Endothelial cell of umbilical vein (primary cell): ENCODE results near the gene ZNF580. TPM values are rescaled to one million over a fixed set of nuclear protein-coding genes. Genes with fewer than 3 reads are reported as not detected.

Experiments used
- BruUV-seq: library from RNA; stranded (reverse); fragments of 400-500 nt; replicated peaks from 2 replicates; lab custom pipeline; 2021; lab: Mats Ljungman, UMichigan
- CTCF ChIA-PET: fragments of 300-600, 350-600 bp; sonication (Branson Sonifier 250); formaldehyde crosslinking; loops from one replicate; lab custom pipeline; 2021; ENCODE audit warnings: antibody characterized with exemption, inconsistent platforms; lab: Charles Lee
- POLR2A ChIA-PET: fragments of 300-600, 350-600 bp; sonication (Branson Sonifier 250); formaldehyde crosslinking; loops from one replicate; lab custom pipeline; 2021; ENCODE audit warnings: antibody characterized with exemption, inconsistent platforms; lab: Charles Lee
- DNase-seq: peaks from one replicate; pipeline ENCODE4 v3.0.0-alpha.2; 2011; ENCODE audit warnings: low read depth, low spot score
- FAIRE-seq: peaks from 2 replicates; lab custom pipeline; 2011; peaks lifted over from hg19 to GRCh38; lab: Jason Lieb, UNC
- H2AFZ ChIP-seq: 2 replicates; pipeline ENCODE4 v1.6.0; 2012; ENCODE audit warnings: low read depth, low read length, control low read depth, inconsistent platforms
- H3K27ac ChIP-seq: 2 replicates; pipeline ENCODE4 v1.5.1; 2011; ENCODE audit warnings: low read depth, mild to moderate bottlenecking, control low read depth, low read length, moderate library complexity; ENCODE audit not compliant: insufficient read depth
- H3K27me3 ChIP-seq, 2 experiments: 2 replicates each; pipeline versions ENCODE4 v1.6.0 to v1.6.1; 2011; ENCODE audit warnings: low read length in 2 of 2, mixed read lengths in 1 of 2; ENCODE audit not compliant: control insufficient read depth in 2 of 2, insufficient read depth in 2 of 2
- H3K36me3 ChIP-seq, 2 experiments: 2 replicates in 1 of 2; 3 replicates in 1 of 2; pipeline ENCODE4 v1.5.1; 2011; ENCODE audit warnings: low read length in 2 of 2, mild to moderate bottlenecking in 1 of 2, moderate library complexity in 1 of 2; ENCODE audit not compliant: control insufficient read depth in 2 of 2, insufficient read depth in 2 of 2; ENCODE audit errors: extremely low read depth in 1 of 2
- H3K4me1 ChIP-seq: 3 replicates; pipeline ENCODE4 v1.5.1; 2011; ENCODE audit warnings: mild to moderate bottlenecking, low read length; ENCODE audit not compliant: control insufficient read depth, insufficient read depth; ENCODE audit errors: extremely low read depth
- H3K4me2 ChIP-seq: 2 replicates; pipeline ENCODE4 v1.6.1; 2011; ENCODE audit warnings: low read length, control low read depth, mixed read lengths; ENCODE audit not compliant: insufficient read depth
- H3K4me3 ChIP-seq, 3 experiments: fragments of 200-600 bp in 1 of 3; sonication (generic), shearing (Covaris generic) in 1 of 3; replicated peaks in 1 of 3; 2 replicates each; pipeline ENCODE4 v1.5.1; 2011 to 2016; ENCODE audit warnings: control low read depth in 3 of 3, low read length in 3 of 3, mild to moderate bottlenecking in 2 of 3, inconsistent platforms in 1 of 3, low read depth in 1 of 3, moderate library complexity in 1 of 3; ENCODE audit not compliant: insufficient read depth in 1 of 3
- H3K79me2 ChIP-seq: 2 replicates; pipeline ENCODE4 v1.6.0; 2012; ENCODE audit warnings: low read length, inconsistent platforms; ENCODE audit not compliant: control insufficient read depth, insufficient read depth
- H3K9ac ChIP-seq: replicated peaks from 2 replicates; pipeline ENCODE3; 2011; ENCODE audit warnings: low read length, control low read depth; ENCODE audit not compliant: insufficient read depth; ENCODE audit errors: extremely low read depth
- H3K9me1 ChIP-seq: replicated peaks from 3 replicates; pipeline ENCODE4 v1.6.0; 2011; ENCODE audit warnings: mild to moderate bottlenecking, low read length; ENCODE audit not compliant: control insufficient read depth, insufficient read depth; ENCODE audit errors: extremely low read depth
- H3K9me3 ChIP-seq: replicated peaks from 2 replicates; pipeline ENCODE4 v1.5.1; 2012; ENCODE audit warnings: low read length, inconsistent platforms; ENCODE audit not compliant: control insufficient read depth, insufficient read depth
- H4K20me1 ChIP-seq: replicated peaks from 2 replicates; pipeline ENCODE3; 2011; ENCODE audit warnings: mild to moderate bottlenecking, low read length; ENCODE audit not compliant: control insufficient read depth, insufficient read depth; ENCODE audit errors: extremely low read depth
- EZH2 ChIP-seq: IDR thresholded peaks from 2 replicates; pipeline ENCODE4 v1.6.1; 2012; ENCODE audit warnings: borderline replicate concordance, low read depth, mild to moderate bottlenecking, moderate library complexity, low read length, inconsistent platforms; ENCODE audit not compliant: severe bottlenecking
- FOS ChIP-seq: IDR thresholded peaks from 2 replicates; pipeline ENCODE4 v1.6.1; 2011; ENCODE audit warnings: mild to moderate bottlenecking, low read length, moderate library complexity, borderline replicate concordance; ENCODE audit not compliant: insufficient read depth
- GATA2 ChIP-seq: IDR thresholded peaks from 2 replicates; pipeline ENCODE4 v1.7.0; 2011; ENCODE audit warnings: low read depth, mild to moderate bottlenecking, moderate library complexity, mixed read lengths, low read length; ENCODE audit not compliant: insufficient read length, insufficient read depth
- MAX ChIP-seq: IDR thresholded peaks from 2 replicates; pipeline ENCODE4 v1.6.1; 2011; ENCODE audit not compliant: insufficient read depth, insufficient read length
- POLR2AphosphoS5 ChIP-seq: IDR thresholded peaks from 2 replicates; pipeline ENCODE4 v1.6.1; 2012; ENCODE audit warnings: low read depth, mild to moderate bottlenecking, control low read depth, low read length, moderate library complexity; ENCODE audit not compliant: insufficient read depth
- dilution Hi-C: fragments of 300-500 bp; cut with MboI; formaldehyde crosslinking; loops from one replicate; pipeline ENCODE4 v1.15.0; 2019; ENCODE audit warnings: low sequenced_read_pairs; ENCODE audit not compliant: extremely low pct_ligation_motif_present
- intact Hi-C: fragments of 100-400 bp; cut with micrococcal nuclease; formaldehyde crosslinking; loops from one replicate; pipeline ENCODE4 v1.10.0; 2022
- polyA plus RNA-seq, 4 experiments: library from polyadenylated mRNA; depleted of rRNA in 3 of 4; stranded (reverse) in 3 of 4; unstranded in 1 of 4; fragments of >200 nt; gene quantifications; 2 replicates each; pipeline versions ENCODE4 v1.2.1 to v1.2.3, GENCODE V29; 2011 to 2012; ENCODE audit warnings: missing spikeins in 1 of 4
- total RNA-seq: library from RNA; stranded (reverse); gene quantifications from 2 replicates; pipeline ENCODE4 v1.2.3, GENCODE V29; 2021

The ZNF580 gene
- total and polyA plus RNA-seq, 2 donors (not counting 3 experiments of a cell fraction or from before 2014, with no cell fraction given) = 13.7 to 41.1 TPM

DNA sequence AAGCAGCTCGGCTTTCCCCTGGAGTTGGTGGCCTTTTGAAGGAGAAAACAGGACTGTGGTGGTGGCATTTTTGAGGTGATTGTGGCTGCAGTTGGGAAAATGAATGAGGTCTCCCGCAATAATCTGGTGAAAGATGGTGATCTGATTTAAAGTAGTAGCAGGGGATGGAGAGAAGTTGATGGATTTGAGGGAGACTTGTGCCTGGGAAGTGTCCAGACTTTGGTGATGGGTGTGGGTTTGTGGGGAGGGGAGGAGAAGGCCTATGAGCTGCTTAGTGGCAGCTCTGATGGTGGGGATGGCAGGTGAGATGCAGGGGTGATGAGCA is 30.2 kb downstream of the ZNF580 start:
- H3K27me3 ChIP-seq = no peaks in the 10 kb centered on the region
- no peaks in the 10 kb centered on the region for H3K9me3 ChIP-seq
- H3K4me2 ChIP-seq = no peak overlapping the region
- H2AFZ ChIP-seq = no peak overlapping the region
- no peaks in the 10 kb centered on the region for H3K9me1 ChIP-seq
- H3K4me1 ChIP-seq = peaks cover 11% of the 10 kb centered on the region
- intact Hi-C loops (loop anchor here (1.0 kb wide), 1 partner anchor 39 kb away; no protein-coding TSS in a partner anchor), dilution Hi-C loops (no loop called here)
- FAIRE-seq (no peak), DNase-seq (no peak)
- no peak for TF ChIP-seq MAX
- TF ChIP-seq GATA2 = no peak
- no peak for TF ChIP-seq POLR2AphosphoS5
- no peak for TF ChIP-seq FOS
- TF ChIP-seq EZH2 = no peak
- H4K20me1 ChIP-seq = peaks cover 5% of the 10 kb centered on the region
- no peak overlapping the region for H3K27ac ChIP-seq
- CTCF ChIA-PET = interaction anchor here (1.0 to 3.8 kb wide), 13 partner anchors 11 to 662 kb away, joined by 3 to 52 read pairs (median 6); partner anchors contain the start of genes CCDC106, U2AF2 and ZNF784
- peaks cover 78% of the 10 kb centered on the region for H3K79me2 ChIP-seq
- no peak overlapping the region for H3K9ac ChIP-seq
- no TSS peak for BruUV-seq
- POLR2A ChIA-PET = interaction anchor here (0.9 to 1.0 kb wide), 2 partner anchors 14 to 17 kb away, joined by 3 to 5 read pairs; no protein-coding TSS in a partner anchor
- H3K36me3 ChIP-seq = peaks cover 18 to 44% of the 10 kb centered on the region in 2 experiments
- H3K4me3 ChIP-seq = no peak overlapping the region

GRCh38 chr19:55672418-55672817 is 31.6 kb downstream of the ZNF580 start:
- no peak for FAIRE-seq
- intact Hi-C loops = no loop called here

More at GRCh38 chr19:55672418-55672817, 31.6 kb downstream of the ZNF580 start:
- peaks cover 78% of the 10 kb centered on the region for H3K79me2 ChIP-seq
- POLR2A ChIA-PET = interaction anchor here (1.3 kb wide), 1 partner anchor 8 kb away, joined by 3 read pairs; no protein-coding TSS in a partner anchor
- peaks cover 18 to 30% of the 10 kb centered on the region in 2 experiments for H3K36me3 ChIP-seq
- peaks cover 25% of the 10 kb centered on the region for H3K4me1 ChIP-seq
- no peaks in the 10 kb centered on the region for H3K9me1 ChIP-seq
- no peak overlapping the region for H2AFZ ChIP-seq
- no peak overlapping the region for H3K9ac ChIP-seq
- CTCF ChIA-PET = interaction anchor here (1.3 to 3.8 kb wide), 4 partner anchors 15 to 185 kb away, joined by 4 to 52 read pairs (median 14); partner anchors contain the start of gene U2AF2
- dilution Hi-C loops = no loop called here
- no peak for TF ChIP-seq MAX
- H3K27me3 ChIP-seq = no peaks in the 10 kb centered on the region
- H3K4me3 ChIP-seq = no peak overlapping the region
- no peak overlapping the region for H3K27ac ChIP-seq
- peaks cover 5% of the 10 kb centered on the region for H4K20me1 ChIP-seq
- BruUV-seq = no TSS peak
- no peaks in the 10 kb centered on the region for H3K9me3 ChIP-seq
- H3K4me2 ChIP-seq = no peak overlapping the region
- DNase-seq = no peak
